Activated CD4-positive, alpha-beta memory T cell treated with anti-CD3 and anti-CD28 coated beads, Interleukin-2, amount 10 ng/mL, durations not matched to agents 7 days and 5 days (primary cell): ENCODE results near the gene DEFB108B. TPM values are rescaled to one million over a fixed set of nuclear protein-coding genes. Genes with fewer than 3 reads are reported as not detected.
"Not testable (repeated sequence)": the region's sequence is repeated elsewhere in the genome, so short reads cannot be mapped to it uniquely, and the experiment has no call there.

Experiments used
- CTCF ChIA-PET: fragments of 350-600 bp; sonication (Branson Sonifier 250); formaldehyde crosslinking; loops from one replicate; lab custom pipeline; 2021; ENCODE audit warnings: antibody characterized with exemption, inconsistent platforms; lab: Charles Lee
- POLR2A ChIA-PET: fragments of 350-600 bp; sonication (Branson Sonifier 250); formaldehyde crosslinking; loops from one replicate; lab custom pipeline; 2021; ENCODE audit warnings: antibody characterized with exemption; lab: Charles Lee
- DNase-seq: peaks from one replicate; pipeline ENCODE4 v3.0.0-alpha.2; 2020
- H3K27ac Mint-ChIP-seq: one replicate; pipeline ENCODE4 v1.8.0; 2021; ENCODE audit warnings: mild to moderate bottlenecking, mixed read lengths
- H3K27me3 Mint-ChIP-seq: one replicate; pipeline ENCODE4 v1.8.0; 2021; ENCODE audit warnings: mixed read lengths
- H3K36me3 Mint-ChIP-seq: one replicate; pipeline ENCODE4 v1.8.0; 2021; ENCODE audit warnings: low read depth, mixed read lengths
- H3K4me1 Mint-ChIP-seq: one replicate; pipeline ENCODE4 v1.8.0; 2021; ENCODE audit warnings: mixed read lengths
- H3K4me3 Mint-ChIP-seq: one replicate; pipeline ENCODE4 v1.8.0; 2021; ENCODE audit warnings: mild to moderate bottlenecking, mixed read lengths
- H3K9me3 Mint-ChIP-seq: one replicate; pipeline ENCODE4 v1.8.0; 2021; ENCODE audit warnings: mixed read lengths
- total RNA-seq, 2 experiments: library from RNA; stranded (reverse); gene quantifications; one replicate each; pipeline ENCODE4 v1.2.3, GENCODE V29; 2021

Gene DEFB108B
- total RNA-seq, result not detected

DNA sequence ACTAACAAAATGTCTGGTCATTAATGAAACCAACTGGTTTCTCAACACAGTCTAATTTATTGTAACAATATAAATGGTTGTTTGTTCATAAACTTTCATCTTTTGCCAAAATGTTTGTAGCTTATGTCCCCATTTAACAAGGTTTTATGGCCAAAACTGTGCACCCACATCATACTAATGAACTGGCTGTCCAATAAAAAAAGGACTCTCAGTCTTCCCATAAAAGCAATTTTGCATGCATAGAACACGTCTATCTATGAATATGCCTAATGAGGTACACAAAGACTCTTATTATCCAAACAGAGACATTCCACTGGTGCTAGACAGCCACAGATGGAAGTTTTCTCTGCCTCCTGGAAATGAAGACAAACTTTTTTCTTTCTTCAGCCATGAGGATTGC, at the start of gene DEFB108B:
Gene DEFB108B (plus strand): TSS at position 390 of the 400 bp plus-strand sequence. CDS start 0 bp downstream, at position 390.
- DNase-seq, H3K36me3 Mint-ChIP-seq, H3K4me3 Mint-ChIP-seq, H3K27me3 Mint-ChIP-seq, CTCF ChIA-PET, H3K4me1 Mint-ChIP-seq, POLR2A ChIA-PET, H3K9me3 Mint-ChIP-seq, H3K27ac Mint-ChIP-seq: not testable (repeated sequence)

DNA sequence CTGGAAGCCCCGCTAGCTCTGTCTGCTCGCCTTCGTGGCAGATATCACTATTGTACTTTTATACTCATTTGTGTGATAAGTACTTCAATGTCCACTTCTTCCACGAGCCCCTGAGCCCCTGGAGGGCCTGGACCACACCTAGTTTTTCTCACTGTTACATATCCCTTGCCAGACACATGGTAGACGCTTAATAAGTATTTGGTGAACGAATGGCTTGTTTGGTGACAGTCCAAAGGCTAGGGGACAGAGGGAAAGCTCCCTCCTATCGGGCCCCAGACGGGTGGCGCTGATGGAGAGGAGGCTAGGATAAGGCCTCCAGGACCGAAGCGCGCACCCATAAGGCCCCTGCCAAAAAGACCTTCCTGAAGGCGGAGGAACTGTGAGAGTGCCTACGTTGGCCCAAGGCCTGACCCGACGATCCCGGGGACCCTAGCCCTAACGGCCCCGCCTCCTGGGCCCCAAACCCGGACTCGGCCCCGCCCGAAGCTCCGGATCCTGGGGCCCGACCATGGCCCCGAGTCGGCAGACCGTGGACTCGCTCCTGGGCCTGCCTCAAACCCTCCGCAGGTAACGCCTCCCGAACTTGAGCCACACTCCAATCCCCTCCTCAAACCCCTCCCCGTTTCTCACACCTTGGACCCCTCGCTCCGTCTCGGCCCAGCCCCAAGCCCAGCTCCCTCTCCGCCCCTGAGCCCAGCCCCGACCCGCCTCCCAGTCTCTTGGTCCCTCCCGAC, 46.7 kb upstream of the DEFB108B start:
- H3K9me3 Mint-ChIP-seq, H3K36me3 Mint-ChIP-seq, DNase-seq, CTCF ChIA-PET: not testable (repeated sequence)
- Mint-ChIP-seq H3K4me1 (peaks cover 26% of the 10 kb centered on the region), H3K4me3 (peak overlapping the region; percentile 91), H3K27ac (peak overlapping the region; percentile 74), H3K27me3 (peaks cover 10% of the 10 kb centered on the region)
- POLR2A ChIA-PET, result interaction anchor here (1.7 kb wide), 1 partner anchor 142 kb away, joined by 5 read pairs; the partner anchor contains the start of gene XNDC1N

GRCh38 chr11:71786848-71787097, 46.2 kb upstream of the DEFB108B start:
- CTCF ChIA-PET, H3K9me3 Mint-ChIP-seq, H3K27me3 Mint-ChIP-seq, H3K36me3 Mint-ChIP-seq: not testable (repeated sequence)
- POLR2A ChIA-PET, result interaction anchor here (1.7 kb wide), 1 partner anchor 141 kb away, joined by 5 read pairs; the partner anchor contains the start of gene XNDC1N
- peak overlapping the region; percentile 91 for H3K4me3 Mint-ChIP-seq
- peak overlapping the region; percentile 93 for H3K27ac Mint-ChIP-seq
- peak; percentile 98 for DNase-seq
- H3K4me1 Mint-ChIP-seq, result peaks cover 26% of the 10 kb centered on the region

- Mint-ChIP-seq H3K4me3 (peak overlapping the region; percentile 91), H3K36me3 (no peaks in the 10 kb centered on the region), H3K4me1 (peaks cover 26% of the 10 kb centered on the region), H3K27ac (peak overlapping the region; percentile 93), H3K9me3 (no peaks in the 10 kb centered on the region), H3K27me3 (peaks cover 5% of the 10 kb centered on the region)
- peak; percentile 96 for DNase-seq
- ChIA-PET POLR2A (interaction anchor here (1.0 to 1.7 kb wide), 2 partner anchors 141 to 253 kb away, joined by 5 read pairs; partner anchors contain the start of gene XNDC1N), CTCF (interaction anchor here (1.8 kb wide), 1 partner anchor 141 kb away, joined by 5 read pairs; the partner anchor contains the start of genes RNF121 and XNDC1N)
Observed at GRCh38 chr11:71787098-71787823, 45.7 kb upstream of the DEFB108B start.

DNA sequence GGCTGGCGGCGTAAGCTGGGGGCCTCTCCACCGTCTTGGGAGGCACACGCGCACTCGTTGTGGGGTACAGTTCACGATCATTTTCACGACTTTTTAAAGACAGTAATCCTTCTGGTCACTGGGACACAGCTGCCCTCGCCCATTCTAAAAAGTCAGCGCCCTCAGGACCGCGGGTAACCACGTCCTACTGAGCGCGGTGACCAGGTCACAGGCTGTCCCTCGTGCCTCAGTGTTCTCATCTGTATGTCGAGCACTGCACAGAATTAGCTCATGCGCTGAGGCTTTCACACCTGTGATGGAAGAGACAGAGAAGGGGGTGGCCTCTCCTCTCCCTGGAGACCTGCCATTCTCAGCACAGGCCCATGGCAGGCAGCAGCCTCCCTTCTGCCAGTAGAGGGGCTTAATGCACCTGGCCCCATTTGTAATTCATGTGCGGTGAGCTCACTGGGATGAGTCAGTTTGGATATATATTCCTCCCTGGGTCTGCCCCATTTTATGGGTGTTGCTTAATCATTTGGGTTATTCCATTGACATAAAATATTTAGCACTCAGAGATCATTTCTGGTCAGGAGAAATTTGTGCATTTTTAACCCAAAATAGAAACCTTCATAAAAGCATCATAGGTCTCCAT, 45.1 kb upstream of the DEFB108B start:
- H3K27me3 Mint-ChIP-seq, H3K9me3 Mint-ChIP-seq, H3K36me3 Mint-ChIP-seq, DNase-seq: not testable (repeated sequence)
- ChIA-PET CTCF (interaction anchor here (1.8 kb wide), 1 partner anchor 140 kb away, joined by 5 read pairs; the partner anchor contains the start of genes RNF121 and XNDC1N), POLR2A (interaction anchor here (1.0 kb wide), 1 partner anchor 252 kb away, joined by 5 read pairs; no protein-coding TSS in a partner anchor)
- peak overlapping the region; percentile 91 for H3K4me3 Mint-ChIP-seq
- peaks cover 30% of the 10 kb centered on the region for H3K4me1 Mint-ChIP-seq
- H3K27ac Mint-ChIP-seq, result peak overlapping the region; percentile 70

DNA sequence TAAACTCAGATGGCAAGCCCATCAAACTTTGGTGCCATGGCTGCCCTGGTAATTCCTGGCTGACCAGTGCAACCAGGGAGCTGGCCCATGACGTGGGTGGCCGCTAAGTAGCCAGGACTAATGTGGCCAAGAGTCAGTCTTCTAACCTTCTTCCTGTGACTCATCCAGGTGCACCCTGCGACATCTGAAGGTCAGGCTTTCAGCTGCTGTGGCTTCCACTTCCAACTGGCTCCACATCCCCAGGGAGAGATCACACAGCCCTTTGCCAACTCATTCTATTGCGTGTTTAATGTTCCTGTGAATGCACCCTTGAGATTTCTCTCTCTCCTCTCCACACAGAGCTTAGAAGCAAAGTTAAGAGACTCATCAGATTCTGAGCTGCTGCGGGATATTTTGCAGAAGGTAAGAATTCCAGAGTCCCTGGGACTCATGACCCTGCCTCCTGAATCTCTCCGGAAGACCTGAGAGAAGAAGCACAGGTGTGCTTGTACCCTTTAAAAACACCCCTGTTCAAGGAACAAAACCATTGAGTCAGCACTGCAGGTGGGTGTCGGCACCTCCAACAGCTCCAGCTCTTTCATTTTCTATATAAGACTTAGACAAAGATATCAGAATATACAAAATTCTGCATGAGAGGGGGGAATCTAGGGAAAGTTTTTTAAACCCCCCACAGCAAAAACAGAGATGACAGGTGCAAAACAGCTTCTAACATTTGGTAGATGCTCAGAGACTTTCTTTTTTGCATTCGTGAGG, 43.4 kb upstream of the DEFB108B start:
- H3K27me3 Mint-ChIP-seq, H3K36me3 Mint-ChIP-seq, CTCF ChIA-PET, H3K4me3 Mint-ChIP-seq, H3K27ac Mint-ChIP-seq, H3K9me3 Mint-ChIP-seq, DNase-seq: not testable (repeated sequence)
- POLR2A ChIA-PET, result interaction anchor here (1.5 to 1.6 kb wide), 2 partner anchors 138 to 312 kb away, joined by 3 read pairs; partner anchors contain the start of gene XNDC1N
- peaks cover 34% of the 10 kb centered on the region for H3K4me1 Mint-ChIP-seq

DNA sequence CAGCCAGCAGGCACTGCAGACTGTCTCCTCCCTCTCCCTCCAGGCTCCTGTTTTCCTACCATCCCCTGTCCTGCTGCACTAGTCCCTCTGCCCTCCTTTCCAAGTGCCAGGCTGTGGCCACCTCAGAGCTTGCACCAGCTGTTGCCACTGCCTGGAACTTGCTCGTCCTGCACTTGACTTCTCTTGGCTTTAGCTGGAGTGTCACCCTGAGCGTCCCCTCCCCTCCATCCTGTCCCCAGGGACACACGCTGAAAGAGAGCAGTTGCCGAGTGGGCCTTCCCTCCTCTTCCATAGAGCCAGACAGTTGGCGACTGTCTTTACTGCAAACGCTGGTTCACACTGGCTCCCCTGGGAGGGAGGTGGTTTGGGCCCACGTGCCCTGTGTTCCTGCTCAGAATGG, 41.9 kb upstream of the DEFB108B start:
- POLR2A ChIA-PET, H3K27me3 Mint-ChIP-seq, H3K9me3 Mint-ChIP-seq, CTCF ChIA-PET, H3K4me3 Mint-ChIP-seq, DNase-seq, H3K36me3 Mint-ChIP-seq: not testable (repeated sequence)
- peak overlapping the region; percentile 2 for H3K27ac Mint-ChIP-seq
- peaks cover 33% of the 10 kb centered on the region for H3K4me1 Mint-ChIP-seq

GRCh38 chr11:71792621-71793235, 40.3 kb upstream of the DEFB108B start:
- H3K36me3 Mint-ChIP-seq, H3K4me3 Mint-ChIP-seq, H3K9me3 Mint-ChIP-seq, H3K27me3 Mint-ChIP-seq, POLR2A ChIA-PET, H3K27ac Mint-ChIP-seq: not testable (repeated sequence)
- peak; percentile 68 for DNase-seq
- peaks cover 31% of the 10 kb centered on the region for H3K4me1 Mint-ChIP-seq
- CTCF ChIA-PET, result interaction anchor here (1.2 to 1.3 kb wide), 2 partner anchors 8 to 21 kb away, joined by 3 to 4 read pairs; no protein-coding TSS in a partner anchor

- H3K27ac Mint-ChIP-seq, POLR2A ChIA-PET, H3K27me3 Mint-ChIP-seq, H3K36me3 Mint-ChIP-seq, H3K4me3 Mint-ChIP-seq, H3K9me3 Mint-ChIP-seq, DNase-seq: not testable (repeated sequence)
- CTCF ChIA-PET, result interaction anchor here (0.6 to 1.5 kb wide), 2 partner anchors 133 to 1492 kb away, joined by 3 to 4 read pairs; partner anchors contain the start of gene XNDC1N
- H3K4me1 Mint-ChIP-seq, result peaks cover 14% of the 10 kb centered on the region
Observed at GRCh38 chr11:71794386-71795040, 38.5 kb upstream of the DEFB108B start.

GRCh38 chr11:71795236-71795635, 37.8 kb upstream of the DEFB108B start:
- H3K4me1 Mint-ChIP-seq, result peaks cover 13% of the 10 kb centered on the region
- H3K36me3 Mint-ChIP-seq, DNase-seq, H3K9me3 Mint-ChIP-seq, POLR2A ChIA-PET, H3K4me3 Mint-ChIP-seq, H3K27me3 Mint-ChIP-seq, H3K27ac Mint-ChIP-seq: not testable (repeated sequence)
- CTCF ChIA-PET, result interaction anchor here (0.6 kb wide), 1 partner anchor 1493 kb away, joined by 3 read pairs; no protein-coding TSS in a partner anchor

GRCh38 chr11:71796016-71796415, 37.0 kb upstream of the DEFB108B start:
- H3K4me3 Mint-ChIP-seq, POLR2A ChIA-PET, H3K27me3 Mint-ChIP-seq, H3K9me3 Mint-ChIP-seq, CTCF ChIA-PET, H3K27ac Mint-ChIP-seq, H3K36me3 Mint-ChIP-seq, DNase-seq: not testable (repeated sequence)
- peaks cover 17% of the 10 kb centered on the region for H3K4me1 Mint-ChIP-seq

DNA sequence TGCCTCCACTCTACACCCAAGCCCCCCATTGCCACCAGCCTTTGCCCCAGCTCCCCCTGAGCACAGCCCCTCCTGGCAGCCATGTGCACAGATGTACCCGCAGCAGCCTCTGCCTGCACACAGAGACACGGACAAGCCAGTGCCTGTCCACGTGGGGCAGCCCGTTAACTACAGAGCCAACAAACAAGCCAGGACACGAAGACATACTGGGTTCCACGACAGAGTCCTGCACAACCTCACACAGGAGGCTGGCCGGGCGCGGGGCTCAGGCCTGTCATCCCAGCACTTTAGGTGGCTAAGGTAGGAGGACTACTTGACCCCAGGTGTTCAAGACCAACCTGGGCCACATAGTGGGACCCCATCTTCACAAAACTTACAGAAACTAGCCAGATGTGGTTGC, 36.2 kb upstream of the DEFB108B start:
- H3K4me1 Mint-ChIP-seq, result peaks cover 17% of the 10 kb centered on the region
- POLR2A ChIA-PET, H3K4me3 Mint-ChIP-seq, H3K27ac Mint-ChIP-seq, H3K36me3 Mint-ChIP-seq, CTCF ChIA-PET, DNase-seq, H3K9me3 Mint-ChIP-seq, H3K27me3 Mint-ChIP-seq: not testable (repeated sequence)
